GM04503 (cell line): Measurements from ENCODE around the gene CYP24A1.

ENCODE experiments used
- DNase-seq: peaks from one replicate; pipeline ENCODE4 v3.0.0-alpha.2; 2012; ENCODE audit warnings: low read depth

Gene CYP24A1

DNA sequence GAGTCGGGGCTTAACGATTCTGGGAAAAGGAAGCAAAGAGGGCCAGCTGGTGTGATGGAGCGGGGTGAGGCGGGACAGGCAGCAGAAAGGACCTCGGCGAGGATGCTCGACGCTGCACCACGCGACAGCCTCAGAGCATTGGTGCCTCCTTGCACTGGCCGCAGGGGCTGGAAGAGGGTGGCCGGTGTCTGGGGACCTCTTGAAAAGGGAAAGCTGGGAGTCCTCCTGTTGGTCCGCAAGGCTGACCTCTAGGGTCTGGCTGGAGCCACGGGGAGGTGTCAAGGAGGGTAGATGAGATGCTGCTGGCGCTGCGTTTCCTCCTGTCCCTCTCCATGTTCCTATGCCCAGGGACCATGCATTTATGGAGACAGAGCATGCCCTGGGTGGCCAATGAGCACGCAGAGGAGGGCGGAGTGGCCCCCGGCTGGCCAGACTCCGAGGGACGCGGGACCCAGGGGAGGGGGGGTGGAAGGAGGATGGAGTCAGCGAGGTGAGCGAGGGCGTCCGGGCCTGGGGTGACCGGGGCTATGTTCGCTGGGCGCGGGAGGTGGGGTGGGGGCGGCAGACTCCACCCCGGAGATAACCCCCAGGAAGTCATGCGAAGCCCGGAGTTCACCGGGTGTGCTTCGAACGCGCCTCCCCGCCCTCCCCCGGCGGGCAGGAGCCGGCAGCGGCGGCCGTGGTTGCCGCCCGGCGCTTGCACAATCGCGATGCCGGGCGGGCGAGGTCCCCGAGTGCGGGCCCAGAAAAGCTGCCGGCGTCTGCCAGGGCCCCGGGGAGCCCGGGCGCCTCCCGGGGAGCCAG lies at the start of gene CYP24A1:
Gene CYP24A1 (minus strand): TSS at position 334 of the 804 bp plus-strand sequence. CDS start 407 bp downstream, outside the sequence.
- no peak for DNase-seq

DNA sequence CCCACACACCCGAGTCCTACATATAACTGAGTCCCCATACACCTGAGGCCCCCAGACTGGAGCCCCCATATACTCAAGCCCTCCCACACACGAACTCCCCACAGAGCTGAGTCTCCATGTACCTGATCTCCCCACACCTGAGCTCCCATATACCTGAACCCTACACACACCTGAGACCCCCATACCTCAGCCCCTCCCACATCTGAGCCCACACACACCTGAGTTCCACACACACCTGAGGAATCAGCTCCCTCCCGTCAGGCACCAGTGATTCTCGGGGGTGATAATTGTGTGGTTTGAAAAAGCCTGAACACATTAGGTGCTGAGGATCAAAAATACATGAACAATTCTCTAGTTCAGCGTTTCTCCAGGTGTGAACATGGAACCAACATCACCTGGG lies 49.5 kb upstream of the CYP24A1 start:
- DNase-seq = no peak

DNA sequence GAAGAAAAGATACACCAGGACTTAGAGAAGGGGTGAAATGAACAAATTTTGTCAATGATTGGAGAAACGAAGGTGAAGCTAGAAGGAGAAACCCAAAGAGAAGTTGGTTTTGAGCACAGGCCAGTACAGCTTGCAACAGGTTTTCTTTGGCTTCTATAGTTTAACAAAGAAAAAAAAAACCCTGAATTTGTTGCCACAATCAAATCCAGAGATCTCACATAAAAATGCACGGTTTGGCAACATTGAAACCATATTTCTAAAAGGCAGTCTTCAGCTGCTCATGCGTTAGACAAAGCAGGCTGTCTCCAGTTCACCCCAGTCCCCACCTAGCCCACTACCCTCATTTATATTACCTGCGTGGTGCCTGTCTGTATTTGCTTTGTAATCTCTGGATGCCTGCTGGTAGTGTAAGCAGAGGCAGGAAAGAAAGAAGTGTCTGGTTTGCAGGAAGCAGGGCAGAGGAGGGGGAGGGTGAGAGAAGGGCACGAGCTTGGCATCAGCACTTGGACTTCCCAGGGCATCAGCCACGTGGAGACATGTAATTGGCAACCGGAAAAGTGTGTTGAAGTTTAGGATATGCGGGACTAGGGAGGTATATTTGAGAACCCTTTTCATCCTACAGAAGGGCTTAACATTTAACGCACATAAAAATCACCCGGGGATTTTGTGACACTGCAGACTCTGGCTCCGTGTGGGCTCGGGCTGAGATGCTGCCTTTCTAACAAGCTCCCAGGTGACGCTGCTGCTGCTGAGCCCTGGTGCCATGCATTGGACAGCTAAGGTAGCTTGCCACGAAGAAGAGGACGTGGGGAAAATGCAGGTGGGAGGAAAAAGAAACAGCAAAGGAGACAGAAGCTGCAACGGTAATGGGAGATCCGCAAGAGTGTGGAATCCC lies 48.5 kb upstream of the CYP24A1 start:
- no peak for DNase-seq

DNA sequence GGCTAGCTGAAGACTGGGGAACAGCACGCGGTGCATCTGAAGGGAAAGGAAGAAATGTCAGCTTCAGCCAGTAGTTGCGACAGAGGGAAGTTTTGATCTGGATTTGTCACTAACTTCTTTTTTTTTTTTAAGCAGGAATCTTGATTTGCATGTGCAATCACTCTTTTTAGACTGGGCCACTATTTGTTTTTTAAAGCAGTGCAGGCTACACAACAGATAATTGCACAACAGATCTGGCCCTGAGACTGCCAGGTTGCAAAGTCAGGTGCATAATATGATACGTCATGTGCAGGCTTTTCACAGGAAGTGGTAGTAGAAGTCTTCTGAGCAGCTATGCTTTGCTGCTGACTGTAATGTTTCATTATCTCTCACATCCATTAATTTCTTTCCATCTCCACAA lies 47.6 kb upstream of the CYP24A1 start:
- DNase-seq = no peak

DNA sequence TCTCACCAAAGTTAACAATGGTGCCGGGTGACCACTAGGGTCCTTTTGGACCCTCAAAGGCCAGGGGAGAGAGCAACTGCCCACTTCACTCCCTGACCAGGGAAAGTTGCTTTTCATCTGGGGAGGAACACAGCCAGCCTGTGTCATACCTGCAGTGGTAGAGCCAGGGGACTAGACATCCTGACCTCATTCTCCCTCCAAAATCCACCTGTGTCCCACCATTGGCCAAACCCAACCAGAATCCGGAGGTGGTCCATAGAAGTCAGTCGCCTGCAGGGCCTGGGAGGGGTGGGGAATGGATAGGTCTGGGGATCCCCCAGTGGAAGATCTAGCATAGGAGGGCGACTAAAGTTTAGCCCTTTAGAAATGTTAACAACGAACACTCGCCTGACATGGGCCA lies 46.9 kb upstream of the CYP24A1 start:
- no peak for DNase-seq

DNA sequence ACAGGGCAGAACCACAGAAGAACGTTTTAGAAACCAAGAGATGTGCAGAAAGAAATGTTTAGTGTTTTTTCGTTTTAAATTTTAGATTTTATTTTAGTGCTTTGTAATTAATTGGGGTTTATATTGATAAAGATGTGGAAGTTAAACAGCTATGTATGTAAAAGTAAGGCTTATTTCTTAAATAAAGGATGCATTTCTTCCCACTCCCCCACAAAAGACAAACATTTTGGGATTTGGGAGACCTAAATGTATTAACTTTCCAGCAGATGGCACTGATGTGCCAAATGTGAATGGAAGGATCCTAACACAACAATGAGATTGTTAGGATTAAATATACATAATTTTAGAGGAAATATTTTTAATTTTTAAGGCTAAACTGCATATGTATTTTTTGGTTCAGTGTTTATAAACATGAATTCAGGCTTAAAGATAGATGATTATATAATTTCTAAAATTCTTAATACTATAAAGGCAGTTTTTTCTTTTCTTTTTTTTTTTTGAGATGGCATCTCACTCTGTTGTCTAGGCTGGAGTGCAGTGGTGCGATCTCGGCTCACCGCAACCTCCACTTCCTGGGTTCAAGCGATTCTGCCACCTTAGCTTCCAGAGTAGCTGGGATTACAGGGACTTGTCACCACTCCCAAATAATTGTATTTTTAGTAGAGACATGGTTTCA lies 46.1 kb upstream of the CYP24A1 start:
- DNase-seq = peak; percentile 6

DNA sequence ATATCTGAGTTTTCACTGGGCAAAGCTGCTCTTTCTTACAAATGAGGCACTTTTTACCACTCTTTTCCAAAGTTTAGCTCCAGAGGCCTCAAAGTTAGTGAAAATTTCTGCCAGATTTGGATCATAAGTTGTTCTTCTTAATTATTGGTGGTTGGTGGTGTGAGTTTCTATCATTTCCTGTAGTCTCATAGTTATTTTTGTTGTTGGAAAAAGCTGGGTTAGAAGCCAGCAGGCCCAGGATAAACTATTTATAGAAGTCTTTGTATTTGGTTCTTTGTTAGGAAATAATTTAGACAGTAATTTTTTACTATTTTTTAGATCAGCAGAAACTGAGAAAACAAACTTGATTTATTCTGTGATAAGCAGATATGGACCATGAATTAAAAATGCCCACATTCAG lies 44.7 kb upstream of the CYP24A1 start:
- DNase-seq = no peak

DNA sequence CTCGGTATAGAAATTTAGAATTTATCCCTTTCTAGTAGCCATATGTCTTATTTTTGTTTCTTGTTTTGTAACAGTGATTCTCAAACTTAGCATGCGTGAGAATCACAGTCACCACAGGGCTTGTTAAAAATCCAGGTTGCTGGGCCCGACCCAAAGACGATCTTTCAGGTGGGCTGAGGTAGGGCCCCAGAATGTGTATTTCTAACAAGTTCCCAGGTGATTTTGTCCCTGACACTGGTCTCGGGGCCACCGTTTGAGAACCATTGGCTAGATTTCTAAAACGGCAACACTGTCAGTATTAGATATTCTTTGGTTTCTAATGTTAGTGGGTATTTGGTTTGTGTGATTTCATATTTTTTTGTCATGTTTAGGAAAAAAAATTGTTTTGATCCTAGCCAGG lies 44.0 kb upstream of the CYP24A1 start:
- no peak for DNase-seq

DNA sequence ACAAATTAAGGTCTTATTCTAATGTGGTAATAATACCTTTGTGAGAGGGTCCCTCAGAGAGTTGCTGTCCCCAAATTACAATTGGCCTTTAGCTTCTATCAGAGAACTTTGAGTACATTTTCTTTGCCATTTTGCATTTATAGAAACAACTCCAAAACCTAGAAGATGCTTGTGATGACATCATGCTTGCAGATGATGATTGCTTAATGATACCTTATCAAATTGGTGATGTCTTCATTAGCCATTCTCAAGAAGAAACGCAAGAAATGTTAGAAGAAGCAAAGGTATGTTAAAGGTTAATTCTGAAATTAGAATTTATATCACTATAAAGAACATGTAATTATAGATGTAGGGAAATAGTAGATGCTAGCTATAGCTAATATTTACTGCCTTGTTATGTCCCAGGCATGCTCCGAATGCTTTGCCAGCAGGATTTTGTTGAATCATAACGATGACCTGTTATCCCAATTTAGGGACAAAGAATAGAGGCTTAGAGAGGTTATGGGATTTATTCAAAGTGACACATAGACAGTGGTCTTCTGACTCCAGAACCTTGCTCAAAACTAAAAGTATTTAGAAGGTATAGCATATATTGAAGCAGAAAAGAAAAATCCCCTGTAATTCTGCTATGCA lies 41.5 kb upstream of the CYP24A1 start:
- no peak for DNase-seq

DNA sequence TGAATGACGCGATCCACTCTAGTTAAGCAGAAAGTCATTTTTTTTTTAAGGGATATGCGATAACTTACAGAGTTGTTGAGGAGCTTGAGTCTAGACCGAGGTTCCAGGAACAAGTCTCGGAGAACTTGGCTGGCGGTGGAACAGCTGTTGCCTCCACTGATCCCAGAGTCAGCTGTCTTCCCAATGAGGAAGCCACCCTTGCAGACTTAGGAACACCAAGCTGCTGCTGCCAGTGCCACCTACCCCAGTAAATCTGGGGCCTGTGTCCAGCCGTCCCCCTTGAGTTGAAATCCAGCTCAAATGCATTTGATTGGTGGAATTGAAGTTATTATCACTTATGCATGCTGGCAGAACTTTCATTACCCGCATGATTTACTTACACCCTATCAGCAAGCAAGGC lies 40.8 kb upstream of the CYP24A1 start:
- DNase-seq = no peak

DNA sequence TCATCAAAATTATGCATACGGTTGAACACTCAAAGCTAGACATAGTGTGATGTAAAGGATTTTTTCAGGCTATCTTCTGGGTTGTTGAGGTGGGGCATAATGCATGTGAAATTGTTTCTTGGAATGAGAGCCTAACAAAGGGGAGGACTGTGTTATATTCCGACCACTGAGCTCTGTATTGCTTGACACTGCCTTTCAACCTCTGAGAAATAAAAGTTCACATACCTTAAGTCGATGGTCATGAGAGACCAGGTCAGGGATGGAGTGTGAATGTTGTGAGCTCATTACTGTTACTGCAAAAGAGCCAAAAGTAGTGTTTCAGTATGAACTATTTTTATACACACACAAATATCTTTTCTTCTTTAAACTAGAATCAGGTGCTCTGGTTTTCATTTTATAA lies 39.1 kb upstream of the CYP24A1 start:
- no peak for DNase-seq

DNA sequence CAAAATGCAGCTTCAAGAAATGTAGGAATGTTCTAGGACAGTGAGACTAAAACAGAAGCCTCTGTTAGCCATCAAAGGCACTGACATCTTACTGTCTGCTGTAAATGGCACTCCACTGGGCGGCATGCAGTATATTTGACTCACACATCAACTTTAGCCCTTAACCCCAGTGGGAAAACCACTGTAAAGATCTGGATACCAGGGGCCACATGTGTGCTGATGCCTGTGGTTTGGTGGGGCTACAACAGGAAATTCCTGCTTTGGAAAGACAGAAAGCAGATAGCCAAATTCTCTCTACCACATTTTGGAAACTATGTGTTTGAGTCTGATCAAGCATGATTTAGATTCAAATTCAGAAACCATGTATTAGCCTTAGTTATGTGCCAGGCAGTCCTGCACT lies 38.4 kb upstream of the CYP24A1 start:
- no peak for DNase-seq

DNA sequence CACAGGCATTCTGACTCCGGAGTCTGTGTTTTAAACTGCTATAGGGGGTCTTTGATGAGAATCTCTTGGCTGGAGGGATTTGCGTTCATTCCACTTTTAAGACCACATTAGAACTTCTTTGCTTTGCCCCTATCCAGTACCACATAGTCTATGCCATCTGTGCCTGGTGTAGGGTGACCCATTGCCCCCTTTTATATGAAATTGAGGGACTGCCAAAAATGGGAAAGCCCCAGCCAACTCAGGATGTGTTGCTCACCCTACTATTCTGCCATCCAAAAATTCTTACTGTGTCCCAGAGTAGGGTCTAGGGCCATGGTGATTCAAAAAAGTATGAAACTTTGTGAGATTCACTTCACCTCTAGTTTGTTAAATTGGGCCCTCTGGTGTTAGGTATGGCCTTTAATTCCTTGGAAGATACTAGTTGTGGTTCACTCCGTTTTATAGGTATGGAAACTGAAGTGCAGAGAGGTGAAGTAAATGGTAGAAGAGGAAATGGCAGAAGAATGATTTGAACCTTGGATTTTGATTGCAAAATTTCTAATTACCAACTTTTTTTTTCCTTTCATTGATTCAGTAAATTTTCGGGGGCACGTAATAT lies 35.5 kb upstream of the CYP24A1 start:
- DNase-seq = no peak

DNA sequence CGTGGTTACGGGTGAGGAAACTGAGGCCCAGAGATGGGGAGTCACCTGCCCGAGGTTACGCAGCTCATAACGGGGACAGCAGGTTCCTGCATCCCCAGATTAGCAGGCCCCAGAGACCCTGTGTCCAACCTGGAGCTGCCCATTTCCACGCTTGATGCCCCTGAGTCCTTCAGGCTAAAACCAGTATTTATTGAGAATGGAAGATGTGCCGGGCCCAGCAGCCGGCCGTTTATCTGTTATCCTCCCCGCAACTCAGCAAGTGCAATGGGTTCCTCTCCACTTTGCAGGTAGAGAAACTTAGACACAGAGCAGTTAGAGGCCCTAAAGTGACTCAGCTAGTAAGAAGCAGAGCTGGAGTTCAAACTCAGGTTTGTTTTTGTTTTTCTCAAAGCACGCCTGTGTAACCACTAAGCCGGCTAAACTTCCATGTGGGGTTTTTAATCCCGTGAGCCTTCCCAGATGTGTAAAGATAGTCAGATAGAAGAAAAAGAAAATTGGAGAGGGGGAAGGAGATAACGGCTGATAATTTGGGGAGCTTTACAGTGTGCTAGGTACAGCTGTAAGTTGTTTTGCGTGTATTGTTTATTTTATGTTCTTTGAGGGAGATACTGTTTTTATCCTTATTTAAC lies 34.9 kb upstream of the CYP24A1 start:
- no peak for DNase-seq

DNA sequence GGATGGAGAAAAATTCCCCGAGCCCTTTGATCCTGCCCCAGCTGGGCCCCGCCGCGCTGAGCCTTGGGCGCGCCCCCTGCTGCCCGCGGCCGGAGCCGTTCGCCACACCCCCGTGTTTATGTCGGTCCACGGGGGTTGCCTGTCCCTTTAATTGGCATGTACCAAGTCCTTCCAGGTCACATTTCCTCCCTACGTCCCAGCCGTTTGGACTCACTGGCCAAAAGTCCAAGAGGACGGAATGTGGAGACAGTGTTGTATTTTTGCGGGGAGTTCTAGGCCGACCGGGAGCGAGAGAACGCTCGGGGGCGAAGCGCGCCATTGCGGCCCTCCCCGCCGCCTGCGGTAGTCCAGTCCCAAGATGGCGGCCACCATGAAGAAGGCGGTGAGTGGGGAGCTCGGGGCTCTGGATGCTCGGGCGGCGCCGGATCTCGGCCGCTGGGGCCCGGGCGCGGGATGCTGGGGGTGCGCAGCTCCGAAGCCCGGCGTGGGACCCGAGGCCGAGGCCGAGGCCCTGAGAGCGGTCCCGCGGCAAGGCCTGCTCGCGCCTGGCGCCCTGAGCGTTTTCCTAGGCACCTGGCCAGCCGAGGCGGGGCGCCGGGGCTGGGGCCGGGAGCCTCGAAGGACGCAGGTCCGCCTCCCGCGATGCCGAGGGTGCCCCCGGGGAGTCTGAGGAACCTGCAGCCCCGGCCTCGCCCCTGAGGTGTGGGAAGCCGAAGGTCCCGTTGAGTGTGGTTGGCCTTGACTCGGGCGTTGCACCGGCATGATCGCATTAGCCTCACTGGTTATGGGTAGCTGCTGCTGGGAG lies 34.2 kb upstream of the CYP24A1 start, which contains the start of gene PFDN4:
Gene PFDN4 (plus strand): TSS at position 345 of the 805 bp plus-strand sequence. CDS start 14 bp downstream, at position 359.
- peak; percentile 56 for DNase-seq

DNA sequence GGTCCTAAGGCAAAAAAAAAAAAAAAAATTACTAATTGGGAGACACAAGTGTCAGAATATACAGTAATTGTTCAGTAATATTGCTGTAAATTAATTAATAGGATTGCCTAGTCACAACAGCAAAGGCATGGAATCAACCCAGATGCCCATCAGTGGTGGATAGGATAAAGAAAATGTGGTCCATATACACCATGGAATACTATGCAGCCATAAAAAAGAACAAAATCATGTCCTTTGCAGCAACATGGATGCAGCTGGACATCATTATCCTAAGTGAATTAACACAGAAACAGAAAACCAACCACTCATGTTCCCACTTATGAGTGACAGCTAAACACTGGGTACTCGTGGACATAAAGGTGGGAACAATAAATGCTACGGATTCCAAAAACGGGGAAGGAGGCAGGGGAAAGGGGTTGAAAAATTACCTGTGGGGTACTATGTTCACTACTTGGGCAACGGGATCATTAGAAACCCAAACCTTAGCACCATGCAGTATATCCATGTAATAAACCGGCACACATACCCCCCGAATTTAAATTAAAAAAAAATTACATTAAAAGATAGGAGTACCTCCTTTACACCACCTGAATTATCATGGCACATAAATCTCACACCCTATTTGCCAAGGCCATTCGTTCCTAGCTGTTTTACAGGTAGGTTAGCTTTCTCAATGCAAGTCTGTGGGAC lies 33.4 kb upstream of the CYP24A1 start:
- DNase-seq = no peak

DNA sequence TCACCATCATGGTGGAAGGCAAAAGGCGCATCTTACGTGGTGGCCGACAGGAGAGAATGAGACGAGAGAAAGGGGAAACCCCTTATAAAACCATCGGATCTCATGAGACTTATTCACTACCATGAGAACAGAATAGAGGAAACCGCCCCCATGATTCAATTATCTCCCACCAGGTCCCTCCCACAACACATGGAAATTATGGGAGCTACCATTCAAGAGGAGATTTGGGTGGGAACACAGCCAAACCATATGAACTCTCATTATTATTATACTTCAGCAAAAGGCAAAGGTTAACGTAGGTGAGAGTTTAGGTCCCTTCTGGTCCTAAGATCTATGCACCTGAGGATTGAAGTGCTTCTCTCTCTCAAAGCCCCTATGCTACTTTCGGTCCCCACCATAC lies 31.7 kb upstream of the CYP24A1 start:
- DNase-seq = no peak

DNA sequence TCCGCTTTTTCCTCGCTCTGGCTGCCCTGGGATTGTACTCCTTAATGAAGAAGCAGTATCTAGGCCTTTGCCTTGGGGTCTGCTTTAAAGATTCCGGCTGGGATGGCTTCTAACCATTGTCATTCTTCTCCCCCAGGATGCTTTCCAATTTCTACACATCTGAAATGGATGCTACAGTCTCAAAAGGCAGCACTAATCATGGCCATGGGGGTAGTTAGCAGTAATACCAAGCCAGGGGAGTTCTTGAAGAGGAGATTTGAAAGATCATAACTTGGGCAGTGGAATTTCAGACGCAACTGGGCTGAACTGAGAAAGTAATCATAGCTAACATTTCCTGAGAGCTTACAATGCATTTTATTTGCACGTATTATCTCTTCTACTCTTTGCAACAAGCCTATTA lies 30.7 kb upstream of the CYP24A1 start:
- no peak for DNase-seq

DNA sequence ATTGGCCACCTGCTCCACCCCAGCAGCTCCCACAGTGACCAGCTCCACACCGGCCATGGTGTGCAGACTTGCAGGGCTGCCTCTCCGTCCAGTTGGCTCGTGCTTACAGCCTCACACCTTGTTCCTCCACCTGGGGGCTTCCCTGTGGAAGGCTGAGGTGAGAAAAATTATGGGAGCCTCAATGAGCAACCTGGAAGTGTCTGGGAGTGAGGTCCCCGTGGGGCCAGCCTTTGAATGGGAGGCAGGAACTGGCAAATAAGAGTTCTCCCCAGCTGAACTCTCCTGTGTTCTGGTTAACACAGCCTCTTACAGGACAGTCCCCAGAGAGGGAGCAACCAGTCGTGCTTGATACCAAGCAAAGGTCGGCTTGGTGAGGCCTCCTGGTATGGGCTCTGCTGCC lies 30.3 kb upstream of the CYP24A1 start:
- no peak for DNase-seq

DNA sequence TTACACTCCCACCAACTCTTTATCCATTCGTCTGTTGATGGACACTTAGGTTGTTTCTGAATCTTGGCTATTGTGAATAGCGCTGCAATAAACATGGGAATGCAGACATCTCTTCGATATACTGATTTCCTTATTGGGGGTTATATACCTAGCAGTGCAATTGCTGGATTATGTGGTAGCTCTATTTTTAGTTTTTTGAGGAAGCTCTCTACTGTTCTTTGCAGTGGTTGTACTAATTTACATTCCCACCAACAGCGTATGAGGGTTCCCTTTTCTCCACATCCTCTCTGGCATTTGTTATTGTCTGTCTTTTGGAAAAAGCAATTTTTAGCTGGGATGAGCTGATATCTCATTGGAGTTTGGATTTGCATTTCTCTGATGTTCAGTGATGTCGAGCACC lies 29.5 kb upstream of the CYP24A1 start:
- DNase-seq = no peak
